H1 (cell line): ENCODE results near the gene CMTM2. TPM values are rescaled to one million over a fixed set of nuclear protein-coding genes. Genes with fewer than 3 reads are reported as not detected.
A peak's percentile ranks its signal among the peaks of the same experiment; 100 is the strongest.

Experiments
- ASH2L ChIP-seq: fragments of 200-600, 300-600 bp; sonication (generic); IDR thresholded peaks from one replicate; pipeline ENCODE4 v1.7.1; 2017; ENCODE audit warnings: low read length
- CTCF ChIP-seq, 3 experiments: IDR thresholded peaks; 1 replicate in 2 of 3; 2 replicates in 1 of 3; pipeline versions ENCODE4 v1.5.1 to v1.6.1; 2011; ENCODE audit warnings: low read length in 3 of 3, mild to moderate bottlenecking in 3 of 3, inconsistent platforms in 2 of 3, low read depth in 1 of 3, moderate library complexity in 1 of 3; ENCODE audit not compliant: insufficient read depth in 1 of 3; ENCODE audit errors: control extremely low read depth in 1 of 3
- KDM4A ChIP-seq: IDR thresholded peaks from one replicate; pipeline ENCODE4 v1.7.1; 2012; ENCODE audit warnings: low read depth, mild to moderate bottlenecking, moderate library complexity, low read length, inconsistent platforms; ENCODE audit not compliant: severe bottlenecking
- MAX ChIP-seq: IDR thresholded peaks from 2 replicates; pipeline ENCODE4 v1.6.1; 2012; ENCODE audit warnings: inconsistent platforms
- PHF8 ChIP-seq: fragments of 200-600 bp; sonication (generic); conservative IDR thresholded peaks from 2 replicates; pipeline ENCODE4 v1.7.1; 2012; ENCODE audit warnings: low read depth, mild to moderate bottlenecking, inconsistent platforms, low read length, moderate library complexity
- POLR2A ChIP-seq, 2 experiments: IDR thresholded peaks; 1 replicate in 1 of 2; 2 replicates in 1 of 2; pipeline ENCODE4 v1.6.1; 2011; ENCODE audit warnings: low read depth in 2 of 2, low read length in 2 of 2, mild to moderate bottlenecking in 2 of 2; ENCODE audit errors: control extremely low read depth in 1 of 2
- RBBP5 ChIP-seq: IDR thresholded peaks from 2 replicates; pipeline ENCODE4 v1.7.1; 2012; ENCODE audit warnings: low read depth, mild to moderate bottlenecking, inconsistent platforms, low read length, moderate library complexity, borderline replicate concordance
- RXRA ChIP-seq: IDR thresholded peaks from 2 replicates; pipeline ENCODE4 v1.6.1; 2011; ENCODE audit warnings: low read depth, mild to moderate bottlenecking, low read length, moderate library complexity; ENCODE audit not compliant: insufficient read depth
- TAF7 ChIP-seq: optimal IDR thresholded peaks from 2 replicates; pipeline ENCODE3; 2011; ENCODE audit warnings: low read depth, mild to moderate bottlenecking, inconsistent platforms, low read length, moderate library complexity, borderline replicate concordance
- TBP ChIP-seq: IDR thresholded peaks from 2 replicates; pipeline ENCODE4 v1.6.1; 2011; ENCODE audit warnings: low read depth, low read length, improper control_type of control experiment
- polyA plus RNA-seq, 7 experiments: library from polyadenylated mRNA; depleted of rRNA in 3 of 7; stranded (reverse) in 5 of 7; unstranded in 2 of 7; fragments of >200 nt in 5 of 7; fragments of 200-250 nt in 2 of 7; gene quantifications; 1 replicate in 5 of 7; 2 replicates in 1 of 7; 4 replicates in 1 of 7; pipeline versions ENCODE4 v1.2.1 to v1.2.3, GENCODE V29; 2011 to 2013; ENCODE audit warnings: missing spikeins in 2 of 7, mixed read lengths in 2 of 7
- total RNA-seq: library from RNA; stranded (reverse); fragmentation: NEBNext Ultra II Directional; extraction: Animal tissue kit (Norgen Biotek cat#: 25700); gene quantifications from 2 replicates; pipeline ENCODE4 v1.2.1, GENCODE V29; 2021

Gene CMTM2
- total and polyA plus RNA-seq, 2 of the 8 experiments (the other 6 are each of a cell fraction or from before 2014, with no cell fraction given), result not detected

GRCh38 chr16:66549284-66550131 is 29.8 kb upstream of the CMTM2 start, which contains the start of gene TK2 (continued):
- TF ChIP-seq KDM4A, result peak; percentile 78
- TF ChIP-seq ASH2L, result peak; percentile 80
- peak; percentile 85; the same call in 1 of the 2 replicates for TF ChIP-seq TBP
- peak; percentile 88 for TF ChIP-seq PHF8
- TF ChIP-seq MAX, result peak; percentile 13; the same call in 1 of the 2 replicates
- peak; percentile 82 for TF ChIP-seq TAF7
- peak; percentile 53; the same call in 1 of the 2 replicates for TF ChIP-seq RBBP5
- peak in 2 of 3 experiments; percentile 7; a peak in 1 of 4 replicates for TF ChIP-seq CTCF (IDR thresholded peaks at IDR 0.05; ENCODE audit: control extremely low read depth in 1 of 3, insufficient read depth in 1 of 3, low read depth in 1 of 3, low read length in 3 of 3)
- no peak for TF ChIP-seq RXRA
- TF ChIP-seq POLR2A (IDR thresholded peaks at IDR 0.05; ENCODE audit: control extremely low read depth in 1 of 2, low read depth in 2 of 2, low read length in 2 of 2), result peak; percentile 67 to 81
